Kidney epithelial cell (primary cell): Measurements from ENCODE around the gene CXXC4. TPM values are rescaled to one million over a fixed set of nuclear protein-coding genes. Genes with fewer than 3 reads are reported as not detected.

Experiments
- DNase-seq: peaks from one replicate; pipeline ENCODE4 v3.0.0-alpha.2; 2010; ENCODE audit warnings: low read depth
- H3K27me3 ChIP-seq: 2 replicates; pipeline ENCODE4 v1.6.0; 2011; ENCODE audit warnings: low read length; ENCODE audit not compliant: control insufficient read depth, insufficient read depth
- H3K36me3 ChIP-seq: 2 replicates; pipeline ENCODE4 v1.5.1; 2011; ENCODE audit warnings: low read length; ENCODE audit not compliant: control insufficient read depth, insufficient read depth
- H3K4me3 ChIP-seq: 2 replicates; pipeline ENCODE4 v1.5.1; 2011; ENCODE audit warnings: low read depth, mild to moderate bottlenecking, control low read depth, low read length
- total RNA-seq: library from RNA; depleted of rRNA; stranded (reverse); fragments of >200 nt; gene quantifications from 2 replicates; pipeline ENCODE4 v1.2.3, GENCODE V29; 2015
- TF ChIP-seq, protein P1 (sequence below): IDR thresholded peaks from 2 replicates; pipeline ENCODE4 v1.5.1; 2011; ENCODE audit warnings: mild to moderate bottlenecking, moderate library complexity, low read length, control low read depth, inconsistent platforms; ENCODE audit not compliant: insufficient read depth, poor library complexity, severe bottlenecking

Gene CXXC4
- total RNA-seq, 1 donor from 2014 or later: 0.50 TPM

DNA sequence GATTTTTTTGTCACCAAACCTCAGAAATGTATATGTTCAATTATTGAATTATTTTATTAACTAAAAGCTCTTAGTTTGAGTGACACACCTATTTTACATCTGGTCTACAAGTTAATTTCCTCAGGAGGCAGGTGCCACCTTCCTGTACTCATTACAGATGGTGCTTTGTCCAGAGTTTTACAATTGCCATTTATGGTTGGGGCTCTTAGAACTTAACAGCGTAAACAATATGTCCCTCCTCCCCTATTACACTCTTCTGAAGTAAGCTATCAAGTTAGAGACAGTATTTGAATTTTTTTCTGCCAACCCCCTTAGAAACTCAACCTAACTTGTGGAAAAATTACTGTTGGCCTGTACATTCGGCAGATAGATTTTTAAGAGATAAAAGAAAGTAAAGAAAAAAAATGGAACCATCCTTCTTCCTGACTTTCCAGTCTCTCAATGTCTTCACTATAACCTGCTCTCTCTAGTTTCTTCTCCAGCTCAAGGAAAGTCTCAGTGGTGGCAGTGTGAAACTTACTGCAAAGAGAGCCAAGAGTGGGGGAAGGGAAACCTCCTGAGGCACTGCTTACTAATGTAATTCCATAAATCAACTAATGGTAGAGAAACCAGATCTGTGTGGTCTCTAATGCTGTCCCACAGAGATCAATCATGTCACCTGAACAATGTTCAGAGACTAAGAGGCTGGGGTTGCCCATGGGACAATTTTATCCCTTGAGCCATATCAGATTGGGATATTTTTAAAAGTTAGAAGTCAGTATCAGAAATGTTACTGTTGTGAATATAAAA is 7.8 kb downstream of the CXXC4 start:
- no peaks in the 10 kb centered on the region for H3K27me3 ChIP-seq
- no peak for DNase-seq
- H3K36me3 ChIP-seq: no peaks in the 10 kb centered on the region
- H3K4me3 ChIP-seq: no peak overlapping the region
- TF ChIP-seq, protein P1, sequence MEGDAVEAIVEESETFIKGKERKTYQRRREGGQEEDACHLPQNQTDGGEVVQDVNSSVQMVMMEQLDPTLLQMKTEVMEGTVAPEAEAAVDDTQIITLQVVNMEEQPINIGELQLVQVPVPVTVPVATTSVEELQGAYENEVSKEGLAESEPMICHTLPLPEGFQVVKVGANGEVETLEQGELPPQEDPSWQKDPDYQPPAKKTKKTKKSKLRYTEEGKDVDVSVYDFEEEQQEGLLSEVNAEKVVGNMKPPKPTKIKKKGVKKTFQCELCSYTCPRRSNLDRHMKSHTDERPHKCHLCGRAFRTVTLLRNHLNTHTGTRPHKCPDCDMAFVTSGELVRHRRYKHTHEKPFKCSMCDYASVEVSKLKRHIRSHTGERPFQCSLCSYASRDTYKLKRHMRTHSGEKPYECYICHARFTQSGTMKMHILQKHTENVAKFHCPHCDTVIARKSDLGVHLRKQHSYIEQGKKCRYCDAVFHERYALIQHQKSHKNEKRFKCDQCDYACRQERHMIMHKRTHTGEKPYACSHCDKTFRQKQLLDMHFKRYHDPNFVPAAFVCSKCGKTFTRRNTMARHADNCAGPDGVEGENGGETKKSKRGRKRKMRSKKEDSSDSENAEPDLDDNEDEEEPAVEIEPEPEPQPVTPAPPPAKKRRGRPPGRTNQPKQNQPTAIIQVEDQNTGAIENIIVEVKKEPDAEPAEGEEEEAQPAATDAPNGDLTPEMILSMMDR: no peak

DNA sequence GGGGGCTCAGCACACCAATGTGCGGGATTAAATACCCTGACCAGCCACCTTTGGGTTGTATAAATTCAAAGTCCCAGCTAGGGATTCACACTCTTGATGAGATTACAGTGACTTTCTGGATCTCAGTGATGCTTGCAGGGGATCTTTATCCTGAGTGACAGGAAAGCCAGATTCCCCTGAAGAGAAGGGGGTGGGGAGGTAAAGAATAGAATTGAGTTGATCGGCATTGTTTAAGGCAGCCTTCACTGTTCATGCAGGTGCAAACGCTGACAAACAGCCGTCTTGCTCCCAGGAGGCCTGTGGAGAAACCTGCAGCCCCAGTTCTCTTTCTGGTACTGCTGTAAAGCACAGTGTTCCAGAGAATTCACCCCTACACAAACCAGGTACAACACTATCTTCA is 19.0 kb downstream of the CXXC4 start:
- no peak for DNase-seq
- Histone ChIP-seq H3K27me3 (no peaks in the 10 kb centered on the region), H3K36me3 (no peaks in the 10 kb centered on the region), H3K4me3 (no peak overlapping the region)
- TF ChIP-seq, protein P1: no peak

DNA sequence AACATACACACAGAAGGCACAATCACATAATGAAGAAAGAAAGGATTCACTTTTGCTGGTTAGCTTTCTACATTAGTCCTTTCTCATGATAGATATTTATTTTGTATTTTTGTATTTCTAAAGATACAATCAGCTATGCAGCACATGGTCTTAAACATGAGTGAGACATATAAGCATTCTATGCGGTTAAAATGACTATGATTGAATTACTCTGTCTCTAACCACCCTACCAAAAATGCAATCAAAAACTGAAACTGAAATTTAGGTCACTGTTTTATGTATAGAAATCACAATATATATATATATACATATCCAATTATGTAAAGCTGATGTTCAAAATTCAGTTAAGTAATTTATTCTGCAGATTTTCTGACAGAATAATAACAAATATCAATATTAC is 21.9 kb downstream of the CXXC4 start:
- no peak for DNase-seq
- Histone ChIP-seq H3K36me3 (no peaks in the 10 kb centered on the region), H3K27me3 (no peaks in the 10 kb centered on the region), H3K4me3 (no peak overlapping the region)
- TF ChIP-seq, protein P1: no peak

DNA sequence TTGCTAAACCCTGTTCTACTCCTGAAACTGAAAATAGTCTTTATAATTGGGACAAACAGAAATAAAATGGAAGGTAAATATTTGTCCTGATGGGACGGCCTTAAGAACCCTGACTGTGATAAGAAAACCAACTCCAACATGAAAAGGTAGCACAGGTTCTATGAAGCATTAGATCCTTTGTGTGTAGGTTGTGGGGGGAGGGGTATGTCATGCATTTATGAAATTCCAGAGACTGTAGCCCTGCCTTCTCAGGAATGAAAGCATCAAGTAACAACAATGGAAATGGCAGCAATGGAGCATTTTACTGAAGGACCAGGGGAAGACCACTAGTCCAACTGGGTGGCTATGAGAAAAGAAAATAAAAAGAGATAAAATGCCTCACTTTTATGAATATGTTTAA is 23.9 kb downstream of the CXXC4 start:
- Histone ChIP-seq H3K4me3 (no peak overlapping the region), H3K36me3 (no peaks in the 10 kb centered on the region), H3K27me3 (no peaks in the 10 kb centered on the region)
- DNase-seq: no peak
- TF ChIP-seq, protein P1: no peak

DNA sequence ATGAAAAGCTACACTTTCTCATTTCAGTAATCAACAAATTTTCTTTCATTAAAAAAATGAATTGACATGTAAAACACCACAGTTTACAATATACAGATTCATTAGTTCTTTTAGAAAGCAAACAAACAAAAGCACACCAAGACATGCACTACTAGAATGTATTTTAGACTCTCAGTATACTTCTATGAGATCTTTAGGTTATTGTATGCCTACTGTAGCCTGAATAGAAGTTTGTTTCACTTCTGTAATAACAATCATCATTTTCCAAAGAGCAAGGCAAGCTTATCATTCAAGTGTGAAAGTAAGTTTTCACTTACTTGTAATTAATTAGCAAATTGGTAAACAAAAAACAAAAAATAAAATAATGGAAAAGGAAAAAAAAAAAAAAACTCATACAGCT is 24.9 kb downstream of the CXXC4 start:
- Histone ChIP-seq H3K36me3 (no peaks in the 10 kb centered on the region), H3K4me3 (no peak overlapping the region), H3K27me3 (no peaks in the 10 kb centered on the region)
- no peak for DNase-seq
- TF ChIP-seq, protein P1: no peak

DNA sequence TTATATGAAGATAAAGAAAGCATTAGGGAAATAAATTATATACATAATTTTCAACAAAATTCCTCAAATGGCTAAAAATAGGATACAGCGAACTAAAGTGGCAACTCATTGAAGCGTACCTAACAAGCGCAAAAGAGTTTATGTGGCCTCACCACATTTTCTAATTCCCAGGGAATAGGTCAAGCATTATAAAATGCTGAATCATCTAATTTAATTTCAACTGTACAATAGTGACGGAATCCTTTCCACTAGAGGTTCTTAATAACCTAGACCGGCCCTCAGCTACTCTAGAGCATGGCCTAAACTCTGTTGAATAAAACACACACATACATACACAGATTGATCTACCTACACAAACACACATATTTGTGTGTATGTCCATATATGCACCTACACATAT is 29.1 kb downstream of the CXXC4 start:
- Histone ChIP-seq H3K27me3 (no peaks in the 10 kb centered on the region), H3K36me3 (no peaks in the 10 kb centered on the region), H3K4me3 (no peak overlapping the region)
- no peak for DNase-seq
- TF ChIP-seq, protein P1: no peak
